OCI-LY7 (cell line): Measurements from ENCODE around the gene CCDC30. TPM values are rescaled to one million over a fixed set of nuclear protein-coding genes. Genes with fewer than 3 reads are reported as not detected.

Source experiments
- BruUV-seq: library from RNA; stranded (reverse); fragments of 400-500 nt; replicated peaks from 2 replicates; lab custom pipeline; 2021; lab: Mats Ljungman, UMichigan
- CTCF ChIA-PET: fragments of 300-600 bp; sonication (Branson Sonifier 250); formaldehyde crosslinking; loops from one replicate; lab custom pipeline; 2022; ENCODE audit warnings: antibody characterized with exemption; ENCODE audit not compliant: unreplicated experiment; lab: Charles Lee
- POLR2A ChIA-PET: fragments of 300-600 bp; sonication (Branson Sonifier 250); formaldehyde crosslinking; loops from one replicate; lab custom pipeline; 2022; ENCODE audit warnings: antibody characterized with exemption; lab: Charles Lee
- DNase-seq: peaks from one replicate; pipeline ENCODE4 v3.0.0-alpha.2; 2015; ENCODE audit warnings: low spot score
- H2AFZ ChIP-seq: fragments of 200-600 bp; sonication (generic), shearing (Covaris generic); 2 replicates; pipeline ENCODE4 v1.6.1; 2014; ENCODE audit warnings: mild to moderate bottlenecking, antibody characterized with exemption, low read length, moderate library complexity
- H3K27ac ChIP-seq: fragments of 200-600 bp; sonication (generic); 2 replicates; pipeline ENCODE4 v1.5.1; 2014; ENCODE audit warnings: mixed run types, low read depth, mild to moderate bottlenecking, moderate library complexity, low read length, inconsistent platforms; ENCODE audit not compliant: poor library complexity, severe bottlenecking
- H3K36me3 ChIP-seq: fragments of 200-600 bp; sonication (generic); 2 replicates; pipeline ENCODE4 v1.6.1; 2014; ENCODE audit warnings: mild to moderate bottlenecking, antibody characterized with exemption, low read length, moderate library complexity, mixed read lengths; ENCODE audit not compliant: insufficient read depth
- H3K4me1 ChIP-seq: fragments of 200-600 bp; sonication (generic); 2 replicates; pipeline ENCODE4 v1.5.1; 2014; ENCODE audit warnings: mild to moderate bottlenecking, low read length; ENCODE audit not compliant: insufficient read depth, poor library complexity, severe bottlenecking
- H3K4me2 ChIP-seq: fragments of 200-600 bp; sonication (generic); 2 replicates; pipeline ENCODE4 v1.6.1; 2014; ENCODE audit warnings: mild to moderate bottlenecking, low read length
- H3K4me3 ChIP-seq: fragments of 200-600 bp; sonication (generic); 2 replicates; pipeline ENCODE4 v1.5.1; 2014; ENCODE audit warnings: mild to moderate bottlenecking, low read depth, low read length; ENCODE audit not compliant: poor library complexity, severe bottlenecking
- H3K79me2 ChIP-seq: fragments of 200-600 bp; sonication (generic); 2 replicates; pipeline ENCODE4 v1.6.1; 2016; ENCODE audit warnings: low read depth, mild to moderate bottlenecking, low read length, moderate library complexity, mixed read lengths; ENCODE audit not compliant: insufficient read depth
- H3K9me2 ChIP-seq: fragments of 200-600 bp; sonication (generic); 2 replicates; pipeline ENCODE4 v1.6.1; 2016; ENCODE audit warnings: mild to moderate bottlenecking, low read length, mixed read lengths; ENCODE audit not compliant: insufficient read depth
- H3K9me3 ChIP-seq: fragments of 200-600 bp; sonication (generic); 2 replicates; pipeline ENCODE4 v1.6.1; 2014; ENCODE audit warnings: mild to moderate bottlenecking, mixed run types, low read length, mixed read lengths
- H4K20me1 ChIP-seq: fragments of 200-600 bp; sonication (generic); 2 replicates; pipeline ENCODE4 v1.6.1; 2014; ENCODE audit warnings: mild to moderate bottlenecking, antibody characterized with exemption, low read length, moderate library complexity, mixed read lengths; ENCODE audit not compliant: insufficient read depth
- CTCF ChIP-seq: fragments of 200-600 bp; sonication (generic); conservative IDR thresholded peaks from 2 replicates; pipeline ENCODE4 v1.5.1; 2014; ENCODE audit warnings: mild to moderate bottlenecking, antibody characterized with exemption, low read length, moderate library complexity, mixed read lengths
- EZH2phosphoT487 ChIP-seq: fragments of 200-600 bp; sonication (generic); IDR thresholded peaks from 2 replicates; pipeline ENCODE4 v1.6.1; 2018; ENCODE audit warnings: low read depth, borderline replicate concordance, mild to moderate bottlenecking, mixed run types, antibody characterized with exemption, low read length, moderate library complexity, mixed read lengths
- intact Hi-C: fragments of 100-400 bp; cut with micrococcal nuclease; formaldehyde crosslinking; loops from one replicate; pipeline ENCODE4 v1.10.0; 2022; ENCODE audit not compliant: unreplicated experiment
- total RNA-seq, 2 experiments: library from RNA; depleted of rRNA in 1 of 2; stranded (reverse); fragments of >200 nt in 1 of 2; shearing (Covaris generic) in 1 of 2; gene quantifications; 2 replicates each; pipeline ENCODE4 v1.2.3, GENCODE V29; 2014 to 2022

CCDC30 gene
- total RNA-seq, 2 experiments from 2014 or later, result 0.54 to 2.6 TPM

GRCh38 chr1:42682739-42683531 lies 219.8 kb downstream of the CCDC30 start:
- no TSS peak for BruUV-seq
- peaks cover 51% of the 10 kb centered on the region for H3K36me3 ChIP-seq
- peak overlapping the region; percentile 98 for H3K4me2 ChIP-seq
- peaks cover 69% of the 10 kb centered on the region for H3K79me2 ChIP-seq
- peak; percentile 77 for DNase-seq
- POLR2A ChIA-PET, result interaction anchor here (0.7 to 2.4 kb wide), 8 partner anchors 9 to 84 kb away, joined by 3 to 8 read pairs (median 4); partner anchors contain the start of genes P3H1 and PPIH
- H3K9me3 ChIP-seq, result no peaks in the 10 kb centered on the region
- no peaks in the 10 kb centered on the region for H3K9me2 ChIP-seq
- H3K4me3 ChIP-seq, result peak overlapping the region; percentile 84
- peaks cover 58% of the 10 kb centered on the region for H3K4me1 ChIP-seq
- intact Hi-C loops, result loop anchor here (1.0 to 5.0 kb wide), 3 partner anchors 25 to 259 kb away; partner anchors contain the start of genes C1orf50, P3H1 and PPIH
- H2AFZ ChIP-seq, result no peak overlapping the region
- no peak for TF ChIP-seq EZH2phosphoT487
- TF ChIP-seq CTCF, result no peak
- CTCF ChIA-PET, result no interaction called here
- H4K20me1 ChIP-seq, result peaks cover 47% of the 10 kb centered on the region
- peak overlapping the region; percentile 59 for H3K27ac ChIP-seq

GRCh38 chr1:42684139-42684538 lies 221.1 kb downstream of the CCDC30 start:
- TF ChIP-seq CTCF, result no peak
- TF ChIP-seq EZH2phosphoT487, result no peak
- BruUV-seq, result no TSS peak
- POLR2A ChIA-PET, result interaction anchor here (1.8 to 2.4 kb wide), 2 partner anchors 8 to 22 kb away, joined by 5 to 8 read pairs; no protein-coding TSS in a partner anchor
- H3K4me1 ChIP-seq, result peaks cover 70% of the 10 kb centered on the region
- no peaks in the 10 kb centered on the region for H3K9me2 ChIP-seq
- H4K20me1 ChIP-seq, result peaks cover 59% of the 10 kb centered on the region
- CTCF ChIA-PET, result no interaction called here
- peaks cover 63% of the 10 kb centered on the region for H3K36me3 ChIP-seq
- H3K79me2 ChIP-seq, result peaks cover 81% of the 10 kb centered on the region
- peak; percentile 31 for DNase-seq
- no peaks in the 10 kb centered on the region for H3K9me3 ChIP-seq
- no peak overlapping the region for H2AFZ ChIP-seq
- peak overlapping the region; percentile 84 for H3K4me3 ChIP-seq
- peak overlapping the region; percentile 98 for H3K4me2 ChIP-seq
- no peak overlapping the region for H3K27ac ChIP-seq
- intact Hi-C loops, result loop anchor here (5.0 kb wide), 1 partner anchor 258 kb away; no protein-coding TSS in a partner anchor
